SH-SY5Y (cell line): ENCODE results near the gene LRFN4.

Source experiments
- GATA2 ChIP-seq: IDR thresholded peaks from 2 replicates; pipeline ENCODE4 v1.6.1; 2011; ENCODE audit warnings: mild to moderate bottlenecking, low read depth, low read length
- GATA3 ChIP-seq: IDR thresholded peaks from 2 replicates; pipeline ENCODE4 v1.6.1; 2011; ENCODE audit warnings: low read depth, mild to moderate bottlenecking, low read length, moderate library complexity

LRFN4 gene

GRCh38 chr11:66842501-66842895, 14.4 kb upstream of the LRFN4 start:
- TF ChIP-seq GATA2 (no peak), GATA3 (no peak)

DNA sequence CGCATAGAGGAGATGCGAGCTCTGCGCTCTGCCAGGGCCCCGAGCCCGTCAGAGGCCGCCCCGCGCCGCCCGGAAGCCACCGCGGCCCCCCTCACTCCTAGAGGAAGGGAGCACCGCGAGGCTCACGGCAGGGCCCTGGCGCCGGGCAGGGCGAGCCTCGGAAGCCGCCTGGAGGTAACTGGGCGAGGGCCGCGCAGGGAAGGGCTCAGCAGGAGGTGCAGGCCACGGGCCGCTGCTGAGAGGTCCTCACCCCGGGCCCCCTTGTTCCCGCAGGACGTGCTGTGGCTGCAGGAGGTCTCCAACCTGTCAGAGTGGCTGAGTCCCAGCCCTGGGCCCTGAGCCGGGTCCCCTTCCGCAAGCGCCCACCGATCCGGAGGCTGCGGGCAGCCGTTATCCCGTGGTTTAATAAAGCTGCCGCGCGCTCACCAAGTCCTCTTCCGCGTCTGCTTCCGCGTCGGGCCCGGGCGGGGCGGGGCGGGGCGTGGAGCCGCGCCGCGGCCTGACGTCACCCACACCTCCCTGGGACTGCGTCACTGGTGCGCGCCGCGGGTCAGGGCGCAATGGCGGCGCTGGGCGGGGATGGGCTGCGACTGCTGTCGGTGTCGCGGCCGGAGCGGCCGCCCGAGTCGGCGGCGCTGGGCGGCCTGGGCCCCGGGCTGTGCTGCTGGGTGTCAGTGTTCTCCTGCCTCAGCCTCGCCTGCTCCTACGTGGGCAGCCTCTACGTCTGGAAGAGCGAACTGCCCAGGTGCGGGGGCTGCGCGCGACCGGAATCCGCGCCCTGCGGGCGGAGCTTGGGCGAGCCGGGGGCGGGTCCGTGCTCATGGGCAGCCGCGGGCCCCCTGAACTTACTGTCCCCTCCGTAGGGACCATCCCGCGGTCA, 13.7 kb upstream of the LRFN4 start, which contains the start of gene RCE1:
RCE1 (plus strand) TSS at position 546 of the 880 bp plus-strand sequence; CDS start at position 561, 15 bp downstream.
- no peak for TF ChIP-seq GATA3
- TF ChIP-seq GATA2, result no peak

- no peak for TF ChIP-seq GATA2
- TF ChIP-seq GATA3, result no peak
These were observed 12.9 kb upstream of the LRFN4 start for GRCh38 chr11:66843776-66844495.

DNA sequence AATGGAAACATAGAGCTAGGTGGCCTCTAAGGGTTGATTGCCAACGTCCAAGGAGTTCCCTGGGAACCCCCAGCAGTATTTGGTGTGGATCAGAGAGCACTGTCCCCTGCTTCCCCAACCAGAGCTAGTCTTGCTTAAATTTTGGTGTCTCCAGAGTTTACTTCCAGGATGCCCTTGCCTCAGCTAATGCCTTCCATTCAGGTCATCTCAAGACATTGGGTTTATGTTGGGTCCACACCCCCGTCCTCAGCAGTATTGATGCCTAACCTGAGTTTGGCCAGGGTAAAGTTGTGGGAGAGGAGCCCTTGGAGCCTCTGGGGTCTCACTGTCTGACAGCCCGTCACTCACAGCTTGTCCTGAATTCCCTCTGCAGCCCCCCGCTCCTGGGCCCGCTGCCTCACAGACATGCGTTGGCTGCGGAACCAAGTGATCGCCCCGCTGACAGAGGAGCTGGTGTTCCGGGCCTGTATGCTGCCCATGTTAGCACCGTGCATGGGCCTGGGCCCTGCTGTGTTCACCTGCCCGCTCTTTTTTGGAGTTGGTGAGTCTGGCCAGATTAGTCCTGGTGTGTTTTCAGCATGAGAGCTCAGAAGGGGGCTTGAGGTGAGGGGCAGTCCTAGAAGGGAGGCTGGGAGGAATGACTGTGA, 12.2 kb upstream of the LRFN4 start:
- no peak for TF ChIP-seq GATA2
- TF ChIP-seq GATA3, result no peak

- TF ChIP-seq GATA2, result no peak
- TF ChIP-seq GATA3, result no peak
These were observed 11.6 kb upstream of the LRFN4 start for GRCh38 chr11:66845143-66845875.

DNA sequence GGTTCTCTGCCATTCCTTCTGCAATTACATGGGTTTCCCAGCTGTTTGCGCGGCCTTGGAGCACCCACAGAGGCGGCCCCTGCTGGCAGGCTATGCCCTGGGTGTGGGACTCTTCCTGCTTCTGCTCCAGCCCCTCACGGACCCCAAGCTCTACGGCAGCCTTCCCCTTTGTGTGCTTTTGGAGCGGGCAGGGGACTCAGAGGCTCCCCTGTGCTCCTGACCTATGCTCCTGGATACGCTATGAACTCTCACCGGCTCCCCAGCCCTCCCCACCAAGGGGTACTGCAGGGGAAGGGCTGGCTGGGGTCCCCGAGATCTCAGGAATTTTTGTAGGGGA, 11.0 kb upstream of the LRFN4 start:
- TF ChIP-seq GATA3, result no peak
- no peak for TF ChIP-seq GATA2

- TF ChIP-seq GATA3 (no peak), GATA2 (no peak)
These were observed 10.2 kb upstream of the LRFN4 start for GRCh38 chr11:66846671-66847091.

GRCh38 chr11:66847461-66848232, 9.2 kb upstream of the LRFN4 start:
- no peak for TF ChIP-seq GATA2
- no peak for TF ChIP-seq GATA3

DNA sequence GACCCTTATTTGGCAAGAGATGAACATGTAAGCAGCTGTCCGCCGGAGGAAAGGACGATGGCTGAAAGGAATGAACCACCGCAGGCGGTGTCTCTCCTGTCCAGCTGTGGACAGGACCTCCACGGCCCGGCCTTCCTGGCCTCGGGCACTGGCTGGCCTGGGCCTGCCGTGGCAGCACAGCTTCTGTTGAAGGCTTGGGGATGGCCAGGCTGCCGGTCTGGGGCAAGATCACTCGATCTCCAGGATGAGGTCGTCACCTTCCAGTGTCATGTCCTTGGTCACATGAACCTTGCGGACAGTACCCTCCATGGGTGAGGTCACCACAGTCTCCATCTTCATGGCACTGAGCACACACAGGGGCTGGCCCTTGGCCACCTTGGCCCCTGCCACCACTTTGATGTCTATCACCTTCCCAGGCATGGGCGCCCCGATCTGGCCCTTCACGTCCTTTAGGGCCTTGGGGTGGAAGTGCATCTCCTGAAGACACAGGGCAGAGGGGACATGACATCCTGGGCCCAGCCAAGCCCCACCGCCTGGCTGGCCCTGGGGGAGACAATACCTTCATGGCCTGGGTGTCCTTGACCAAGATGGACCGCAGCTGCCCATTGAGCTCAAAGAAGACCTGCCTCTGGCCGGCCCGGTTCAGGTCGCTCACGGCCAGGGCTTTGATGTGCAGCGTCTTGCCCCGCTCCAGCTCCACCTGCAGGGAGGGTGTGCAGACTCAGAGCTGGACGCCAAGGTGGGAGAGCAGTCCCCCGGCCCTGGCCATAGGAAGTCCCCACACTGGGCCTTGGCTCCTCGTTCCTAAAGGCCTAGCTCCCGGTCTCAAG, 8.0 kb upstream of the LRFN4 start:
- TF ChIP-seq GATA2 (no peak), GATA3 (no peak)

DNA sequence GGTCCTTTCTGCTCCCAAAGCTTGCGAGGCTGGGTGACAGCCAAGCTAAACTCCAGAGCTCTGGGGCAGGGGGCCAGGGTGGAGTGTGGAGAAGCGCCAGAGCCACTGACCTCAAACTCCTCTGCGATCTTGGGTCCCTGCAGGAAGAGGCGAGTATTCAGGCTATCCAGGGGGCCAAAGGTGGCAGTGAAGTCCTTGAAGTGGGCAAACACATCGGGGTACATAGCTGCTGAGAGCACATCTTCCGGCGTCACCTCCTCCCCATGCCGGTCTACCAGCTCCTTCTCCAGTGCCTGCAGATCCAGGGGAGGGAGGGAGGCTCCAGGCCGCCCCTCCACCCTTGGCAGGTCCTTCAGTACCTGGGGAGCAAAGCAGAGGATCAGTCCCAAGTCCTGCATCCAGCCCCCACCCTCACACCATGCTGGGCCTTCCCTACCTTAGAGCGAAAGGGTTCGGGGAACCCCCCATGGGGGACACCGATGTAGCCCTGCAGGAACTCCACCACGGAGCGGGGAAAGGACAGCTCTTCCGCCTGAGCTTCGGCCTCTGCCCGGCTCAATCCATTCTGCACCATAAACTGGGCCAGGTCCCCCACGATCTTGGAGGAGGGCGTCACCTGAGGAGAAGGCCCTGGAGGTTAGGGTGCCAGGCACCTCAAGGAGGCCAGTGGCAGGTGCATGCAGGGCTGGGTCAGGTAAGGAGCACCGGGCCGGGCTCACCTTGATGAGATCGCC, 7.2 kb upstream of the LRFN4 start:
- TF ChIP-seq GATA2, result no peak
- TF ChIP-seq GATA3, result no peak

GRCh38 chr11:66850235-66850587, 6.7 kb upstream of the LRFN4 start:
- TF ChIP-seq GATA3 (no peak), GATA2 (no peak)
